ENCODE results near the gene PSMB5. TPM values are rescaled to one million over a fixed set of nuclear protein-coding genes. Genes with fewer than 3 reads are reported as not detected.

Gene PSMB5
- total and polyA plus RNA-seq, 2 of the 13 experiments (the other 11 are each of a cell fraction or from before 2014, with no cell fraction given) = 705 to 871 TPM

DNA sequence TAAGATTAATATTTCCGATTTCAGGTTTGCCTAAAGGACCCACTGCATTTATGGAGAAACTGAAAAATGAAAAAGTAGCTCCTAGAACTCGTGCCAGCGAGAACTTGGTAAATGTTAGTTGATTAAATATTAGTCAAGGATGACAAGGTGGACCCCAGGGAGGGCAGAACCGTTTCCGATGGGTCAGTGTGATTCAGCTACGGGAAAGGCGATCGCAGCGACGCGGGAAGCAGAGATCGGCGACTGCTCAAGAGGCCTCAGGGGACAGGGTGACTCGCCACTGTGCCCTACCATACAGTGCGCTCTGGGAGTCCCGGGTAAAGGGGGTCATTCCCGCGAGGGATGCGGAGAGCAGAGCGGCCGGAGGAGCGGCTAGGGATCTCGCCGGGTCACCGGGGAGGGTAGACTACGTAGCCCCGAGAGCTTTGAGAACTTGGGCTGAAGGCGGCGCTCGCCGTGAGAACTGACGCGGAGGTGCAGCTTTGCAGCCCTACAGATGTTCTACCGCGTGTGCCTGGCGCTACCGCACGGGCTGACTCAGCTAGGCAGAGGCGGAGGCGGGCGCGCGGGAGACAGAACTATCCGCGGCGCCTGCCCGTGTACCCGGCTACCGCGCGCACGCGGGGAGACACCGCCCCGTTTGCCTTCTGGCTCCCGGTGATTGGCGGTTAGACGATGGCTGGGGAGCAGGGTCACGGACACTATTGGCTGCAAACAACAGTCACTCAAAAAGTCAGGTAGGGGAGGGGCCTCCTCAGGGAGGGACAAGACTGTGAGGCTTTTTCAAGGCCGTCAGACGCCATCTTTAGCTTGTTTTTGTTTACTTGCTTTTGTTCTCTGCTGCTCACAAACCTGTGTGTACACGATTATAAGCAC, 27.9 kb downstream of the PSMB5 start (continued):
- TF ChIP-seq, protein P1, sequence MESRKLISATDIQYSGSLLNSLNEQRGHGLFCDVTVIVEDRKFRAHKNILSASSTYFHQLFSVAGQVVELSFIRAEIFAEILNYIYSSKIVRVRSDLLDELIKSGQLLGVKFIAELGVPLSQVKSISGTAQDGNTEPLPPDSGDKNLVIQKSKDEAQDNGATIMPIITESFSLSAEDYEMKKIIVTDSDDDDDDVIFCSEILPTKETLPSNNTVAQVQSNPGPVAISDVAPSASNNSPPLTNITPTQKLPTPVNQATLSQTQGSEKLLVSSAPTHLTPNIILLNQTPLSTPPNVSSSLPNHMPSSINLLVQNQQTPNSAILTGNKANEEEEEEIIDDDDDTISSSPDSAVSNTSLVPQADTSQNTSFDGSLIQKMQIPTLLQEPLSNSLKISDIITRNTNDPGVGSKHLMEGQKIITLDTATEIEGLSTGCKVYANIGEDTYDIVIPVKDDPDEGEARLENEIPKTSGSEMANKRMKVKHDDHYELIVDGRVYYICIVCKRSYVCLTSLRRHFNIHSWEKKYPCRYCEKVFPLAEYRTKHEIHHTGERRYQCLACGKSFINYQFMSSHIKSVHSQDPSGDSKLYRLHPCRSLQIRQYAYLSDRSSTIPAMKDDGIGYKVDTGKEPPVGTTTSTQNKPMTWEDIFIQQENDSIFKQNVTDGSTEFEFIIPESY (CRISPR knock-in tag; IDR thresholded peaks at IDR 0.05) = peak; percentile 82
- TF ChIP-seq, protein P2, sequence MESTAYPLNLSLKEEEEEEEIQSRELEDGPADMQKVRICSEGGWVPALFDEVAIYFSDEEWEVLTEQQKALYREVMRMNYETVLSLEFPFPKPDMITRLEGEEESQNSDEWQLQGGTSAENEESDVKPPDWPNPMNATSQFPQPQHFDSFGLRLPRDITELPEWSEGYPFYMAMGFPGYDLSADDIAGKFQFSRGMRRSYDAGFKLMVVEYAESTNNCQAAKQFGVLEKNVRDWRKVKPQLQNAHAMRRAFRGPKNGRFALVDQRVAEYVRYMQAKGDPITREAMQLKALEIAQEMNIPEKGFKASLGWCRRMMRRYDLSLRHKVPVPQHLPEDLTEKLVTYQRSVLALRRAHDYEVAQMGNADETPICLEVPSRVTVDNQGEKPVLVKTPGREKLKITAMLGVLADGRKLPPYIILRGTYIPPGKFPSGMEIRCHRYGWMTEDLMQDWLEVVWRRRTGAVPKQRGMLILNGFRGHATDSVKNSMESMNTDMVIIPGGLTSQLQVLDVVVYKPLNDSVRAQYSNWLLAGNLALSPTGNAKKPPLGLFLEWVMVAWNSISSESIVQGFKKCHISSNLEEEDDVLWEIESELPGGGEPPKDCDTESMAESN (CRISPR knock-in tag; conservative IDR thresholded peaks at IDR 0.05) = peak; percentile 99
- TF ChIP-seq ESRRA (CRISPR knock-in tag; IDR thresholded peaks at IDR 0.05; ENCODE audit: low read depth) = peak; percentile 91
- TF ChIP-seq HNRNPL (IDR thresholded peaks at IDR 0.05; ENCODE audit: low read depth, low read length) = peak; percentile 90
- TF ChIP-seq, protein P3, sequence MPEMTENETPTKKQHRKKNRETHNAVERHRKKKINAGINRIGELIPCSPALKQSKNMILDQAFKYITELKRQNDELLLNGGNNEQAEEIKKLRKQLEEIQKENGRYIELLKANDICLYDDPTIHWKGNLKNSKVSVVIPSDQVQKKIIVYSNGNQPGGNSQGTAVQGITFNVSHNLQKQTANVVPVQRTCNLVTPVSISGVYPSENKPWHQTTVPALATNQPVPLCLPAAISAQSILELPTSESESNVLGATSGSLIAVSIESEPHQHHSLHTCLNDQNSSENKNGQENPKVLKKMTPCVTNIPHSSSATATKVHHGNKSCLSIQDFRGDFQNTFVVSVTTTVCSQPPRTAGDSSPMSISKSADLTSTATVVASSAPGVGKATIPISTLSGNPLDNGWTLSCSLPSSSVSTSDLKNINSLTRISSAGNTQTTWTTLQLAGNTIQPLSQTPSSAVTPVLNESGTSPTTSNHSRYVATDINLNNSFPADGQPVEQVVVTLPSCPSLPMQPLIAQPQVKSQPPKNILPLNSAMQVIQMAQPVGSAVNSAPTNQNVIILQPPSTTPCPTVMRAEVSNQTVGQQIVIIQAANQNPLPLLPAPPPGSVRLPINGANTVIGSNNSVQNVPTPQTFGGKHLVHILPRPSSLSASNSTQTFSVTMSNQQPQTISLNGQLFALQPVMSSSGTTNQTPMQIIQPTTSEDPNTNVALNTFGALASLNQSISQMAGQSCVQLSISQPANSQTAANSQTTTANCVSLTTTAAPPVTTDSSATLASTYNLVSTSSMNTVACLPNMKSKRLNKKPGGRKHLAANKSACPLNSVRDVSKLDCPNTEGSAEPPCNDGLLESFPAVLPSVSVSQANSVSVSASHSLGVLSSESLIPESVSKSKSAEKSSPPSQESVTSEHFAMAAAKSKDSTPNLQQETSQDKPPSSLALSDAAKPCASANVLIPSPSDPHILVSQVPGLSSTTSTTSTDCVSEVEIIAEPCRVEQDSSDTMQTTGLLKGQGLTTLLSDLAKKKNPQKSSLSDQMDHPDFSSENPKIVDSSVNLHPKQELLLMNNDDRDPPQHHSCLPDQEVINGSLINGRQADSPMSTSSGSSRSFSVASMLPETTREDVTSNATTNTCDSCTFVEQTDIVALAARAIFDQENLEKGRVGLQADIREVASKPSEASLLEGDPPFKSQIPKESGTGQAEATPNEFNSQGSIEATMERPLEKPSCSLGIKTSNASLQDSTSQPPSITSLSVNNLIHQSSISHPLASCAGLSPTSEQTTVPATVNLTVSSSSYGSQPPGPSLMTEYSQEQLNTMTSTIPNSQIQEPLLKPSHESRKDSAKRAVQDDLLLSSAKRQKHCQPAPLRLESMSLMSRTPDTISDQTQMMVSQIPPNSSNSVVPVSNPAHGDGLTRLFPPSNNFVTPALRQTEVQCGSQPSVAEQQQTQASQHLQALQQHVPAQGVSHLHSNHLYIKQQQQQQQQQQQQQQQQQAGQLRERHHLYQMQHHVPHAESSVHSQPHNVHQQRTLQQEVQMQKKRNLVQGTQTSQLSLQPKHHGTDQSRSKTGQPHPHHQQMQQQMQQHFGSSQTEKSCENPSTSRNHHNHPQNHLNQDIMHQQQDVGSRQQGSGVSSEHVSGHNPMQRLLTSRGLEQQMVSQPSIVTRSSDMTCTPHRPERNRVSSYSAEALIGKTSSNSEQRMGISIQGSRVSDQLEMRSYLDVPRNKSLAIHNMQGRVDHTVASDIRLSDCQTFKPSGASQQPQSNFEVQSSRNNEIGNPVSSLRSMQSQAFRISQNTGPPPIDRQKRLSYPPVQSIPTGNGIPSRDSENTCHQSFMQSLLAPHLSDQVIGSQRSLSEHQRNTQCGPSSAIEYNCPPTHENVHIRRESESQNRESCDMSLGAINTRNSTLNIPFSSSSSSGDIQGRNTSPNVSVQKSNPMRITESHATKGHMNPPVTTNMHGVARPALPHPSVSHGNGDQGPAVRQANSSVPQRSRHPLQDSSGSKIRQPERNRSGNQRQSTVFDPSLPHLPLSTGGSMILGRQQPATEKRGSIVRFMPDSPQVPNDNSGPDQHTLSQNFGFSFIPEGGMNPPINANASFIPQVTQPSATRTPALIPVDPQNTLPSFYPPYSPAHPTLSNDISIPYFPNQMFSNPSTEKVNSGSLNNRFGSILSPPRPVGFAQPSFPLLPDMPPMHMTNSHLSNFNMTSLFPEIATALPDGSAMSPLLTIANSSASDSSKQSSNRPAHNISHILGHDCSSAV (CRISPR knock-in tag; IDR thresholded peaks at IDR 0.05; ENCODE audit: borderline replicate concordance) = peak; percentile 75
- peak; percentile 100 for TF ChIP-seq ZNF709 (CRISPR knock-in tag; IDR thresholded peaks at IDR 0.05)
- TF ChIP-seq SP140L (CRISPR knock-in tag; IDR thresholded peaks at IDR 0.05; ENCODE audit: borderline replicate concordance) = peak; percentile 98; the same call in 1 of the 2 replicates
- peak; percentile 100 for TF ChIP-seq ZNF792 (CRISPR knock-in tag; IDR thresholded peaks at IDR 0.05)
- TF ChIP-seq SMC3 (IDR thresholded peaks at IDR 0.05; ENCODE audit: low read length) = no peak
- peak; percentile 99 for TF ChIP-seq ZFP36L1 (CRISPR knock-in tag; IDR thresholded peaks at IDR 0.05)
- no peak for TF ChIP-seq ZFP90 (CRISPR knock-in tag; IDR thresholded peaks at IDR 0.05; ENCODE audit: borderline replicate concordance)
- no peak; the same call in 1 of the 2 replicates for TF ChIP-seq ZFAT (CRISPR knock-in tag; conservative IDR thresholded peaks at IDR 0.05)
- peak; percentile 97 for TF ChIP-seq PCBP1 (IDR thresholded peaks at IDR 0.05; ENCODE audit: borderline replicate concordance, low read depth, low read length)
- peak; percentile 97 for TF ChIP-seq ZNF20 (CRISPR knock-in tag; IDR thresholded peaks at IDR 0.05)
- TF ChIP-seq, protein P4, sequence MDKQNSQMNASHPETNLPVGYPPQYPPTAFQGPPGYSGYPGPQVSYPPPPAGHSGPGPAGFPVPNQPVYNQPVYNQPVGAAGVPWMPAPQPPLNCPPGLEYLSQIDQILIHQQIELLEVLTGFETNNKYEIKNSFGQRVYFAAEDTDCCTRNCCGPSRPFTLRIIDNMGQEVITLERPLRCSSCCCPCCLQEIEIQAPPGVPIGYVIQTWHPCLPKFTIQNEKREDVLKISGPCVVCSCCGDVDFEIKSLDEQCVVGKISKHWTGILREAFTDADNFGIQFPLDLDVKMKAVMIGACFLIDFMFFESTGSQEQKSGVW (CRISPR knock-in tag; IDR thresholded peaks at IDR 0.05; ENCODE audit: borderline replicate concordance) = peak; percentile 98
- TF ChIP-seq CCDC6 (CRISPR knock-in tag; IDR thresholded peaks at IDR 0.05) = peak; percentile 56; the same call in 1 of the 2 replicates
